HG03280 (cell line): ENCODE measurements around the gene SPTBN1.
A peak's percentile ranks its signal among the peaks of the same experiment; 100 is the strongest.
"Not testable (repeated sequence)": the region's sequence is repeated elsewhere in the genome, so short reads cannot be mapped to it uniquely, and the experiment has no call there.

Experiments
- ATAC-seq: cut with Tn5 transposase; IDR thresholded peaks from one replicate; pipeline ENCODE4 v1.9.1; 2021; ENCODE audit warnings: mild to moderate bottlenecking, moderate library complexity; ENCODE audit not compliant: unreplicated experiment

Gene SPTBN1

DNA sequence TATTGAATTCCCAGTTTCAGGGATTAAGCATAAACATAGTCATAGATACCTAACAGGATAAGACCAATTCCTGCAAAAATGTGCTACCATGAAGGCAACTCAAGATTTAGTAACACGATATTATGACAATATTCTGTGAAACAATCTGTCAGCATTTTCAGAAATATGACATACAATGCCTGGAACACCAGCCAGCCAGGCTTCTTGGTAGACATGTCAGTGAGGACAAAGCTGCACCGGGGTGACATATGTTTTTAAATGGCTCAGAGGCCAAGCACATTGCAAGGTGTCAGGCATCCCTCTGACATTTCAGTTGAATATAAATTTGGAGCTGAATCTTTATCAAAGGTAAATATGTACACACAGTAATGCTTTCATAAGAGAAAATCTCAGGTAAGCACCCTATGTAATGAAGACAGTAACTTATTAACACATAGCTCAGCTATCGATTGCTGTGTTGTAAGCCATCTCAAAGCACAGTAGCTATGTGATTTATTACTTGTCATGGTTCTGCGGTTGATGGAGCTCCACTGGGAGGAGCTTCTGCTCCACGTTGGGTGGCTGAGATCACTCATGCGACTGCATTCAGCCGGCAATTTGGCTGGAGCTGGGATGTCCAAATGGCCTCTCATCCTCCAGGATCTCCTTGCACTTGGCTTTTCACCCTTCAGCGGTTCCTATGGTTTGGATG is 235.5 kb downstream of the SPTBN1 start:
- ATAC-seq, result no peak

- ATAC-seq, result no peak
Observed at GRCh38 chr2:54692556-54692955, 236.4 kb downstream of the SPTBN1 start.

- ATAC-seq, result no peak
Observed at GRCh38 chr2:54695378-54695777, 239.3 kb downstream of the SPTBN1 start.

GRCh38 chr2:54697934-54698333 is 241.8 kb downstream of the SPTBN1 start:
- ATAC-seq, result no peak

DNA sequence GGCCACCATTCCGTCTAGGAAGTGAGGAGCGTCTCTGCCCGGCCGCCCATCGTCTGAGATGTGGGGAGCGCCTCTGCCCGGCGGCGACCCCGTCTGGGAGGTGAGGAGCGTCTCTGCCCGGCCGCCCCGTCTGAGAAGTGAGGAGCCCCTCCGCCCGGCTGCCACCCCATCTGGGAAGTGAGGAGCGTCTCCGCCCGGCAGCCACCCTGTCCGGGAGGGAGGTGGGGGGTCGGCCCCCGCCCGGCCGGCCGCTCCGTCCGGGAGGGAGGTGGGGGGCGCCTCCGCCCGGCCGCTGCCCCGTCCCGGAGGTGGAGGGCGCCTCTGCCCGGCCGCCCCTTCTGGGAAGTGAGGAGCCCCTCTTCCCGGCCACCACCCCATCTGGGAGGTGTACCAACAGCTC is 242.8 kb downstream of the SPTBN1 start:
- ATAC-seq, result not testable (repeated sequence)

- no peak for ATAC-seq
Observed at GRCh38 chr2:54699665-54700064, 243.5 kb downstream of the SPTBN1 start.

- ATAC-seq, result no peak
Observed at GRCh38 chr2:54701029-54701428, 244.9 kb downstream of the SPTBN1 start.

DNA sequence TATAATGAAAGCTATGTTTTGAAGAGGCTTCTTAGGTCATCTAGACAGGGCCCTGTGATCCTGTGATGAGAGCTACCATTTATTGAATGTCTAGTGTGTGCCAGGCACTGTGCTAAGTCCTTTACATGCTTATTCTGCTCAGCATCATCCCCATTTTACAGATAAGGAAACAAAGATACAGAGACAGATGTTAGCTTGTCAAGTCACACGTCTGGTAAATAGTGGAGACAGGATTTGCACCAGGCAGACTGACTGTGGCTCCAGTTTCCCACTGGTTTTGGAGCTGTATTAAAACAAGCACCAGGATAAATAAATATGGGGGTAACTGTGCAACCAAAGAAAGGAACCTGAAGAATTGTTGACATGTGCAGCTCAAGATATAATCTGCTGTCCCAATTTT is 248.1 kb downstream of the SPTBN1 start:
- ATAC-seq, result no peak

GRCh38 chr2:54704688-54705605 is 248.8 kb downstream of the SPTBN1 start:
- peak; percentile 67 for ATAC-seq

DNA sequence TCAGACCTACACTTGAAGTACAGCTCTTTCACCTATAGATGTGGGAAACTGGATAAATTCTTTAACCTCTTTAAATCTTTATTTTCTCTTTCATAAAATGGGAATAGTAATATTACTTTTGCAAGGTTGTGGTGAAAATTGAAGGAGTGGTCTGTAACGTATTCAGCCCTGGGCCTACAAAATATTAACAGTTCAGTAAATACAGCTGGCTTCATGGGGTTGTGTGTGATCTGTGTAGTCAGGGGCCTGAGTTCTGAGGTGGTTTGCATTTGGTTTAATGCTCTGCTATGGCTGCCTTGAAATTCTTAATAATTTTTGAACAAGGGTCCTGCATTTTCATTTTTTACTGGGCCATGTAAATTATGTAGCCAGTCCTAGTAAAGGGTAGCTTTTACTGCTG is 250.5 kb downstream of the SPTBN1 start:
- ATAC-seq, result no peak

DNA sequence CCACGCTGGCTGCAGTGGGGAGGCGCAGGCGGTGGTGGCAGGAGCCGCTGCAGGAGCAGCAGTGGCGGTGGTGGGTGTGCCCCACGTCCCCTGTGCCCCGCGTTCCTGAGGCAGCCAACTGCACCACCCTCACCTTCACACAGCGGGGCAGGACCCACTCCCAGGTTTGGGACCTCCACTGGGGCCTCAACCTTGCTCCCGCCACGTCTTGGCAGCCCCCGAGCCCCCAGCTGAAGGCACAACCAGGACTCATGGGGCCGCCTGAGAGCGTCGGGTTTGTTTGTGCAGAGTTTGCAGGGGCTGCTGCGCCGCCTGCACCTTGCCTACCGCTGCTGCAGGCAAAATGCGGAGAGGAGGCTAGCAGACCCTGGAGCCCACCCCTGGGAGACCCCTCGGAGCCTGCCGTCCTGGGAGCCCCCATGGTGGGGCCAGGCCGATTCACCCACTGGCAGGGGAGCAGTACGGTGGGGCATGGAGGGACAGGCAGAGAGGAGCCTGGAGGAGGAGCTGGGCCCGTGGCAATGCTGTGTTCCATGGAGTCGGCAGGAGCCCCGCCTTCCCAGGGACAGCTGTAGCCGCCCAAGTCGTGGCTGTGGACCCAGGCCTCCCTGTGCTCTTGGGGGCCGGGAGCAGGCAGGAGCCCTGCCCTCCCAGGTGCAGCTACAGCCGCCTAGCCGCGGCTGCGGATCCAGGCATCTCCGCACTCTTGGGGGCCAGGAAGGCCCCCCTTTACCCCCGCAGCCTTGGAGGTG is 252.6 kb downstream of the SPTBN1 start:
- no peak for ATAC-seq

GRCh38 chr2:54709336-54709809 is 253.2 kb downstream of the SPTBN1 start:
- no peak for ATAC-seq

GRCh38 chr2:54710216-54710615 is 254.1 kb downstream of the SPTBN1 start:
- ATAC-seq, result no peak

GRCh38 chr2:54712516-54712915 is 256.4 kb downstream of the SPTBN1 start:
- ATAC-seq, result no peak

DNA sequence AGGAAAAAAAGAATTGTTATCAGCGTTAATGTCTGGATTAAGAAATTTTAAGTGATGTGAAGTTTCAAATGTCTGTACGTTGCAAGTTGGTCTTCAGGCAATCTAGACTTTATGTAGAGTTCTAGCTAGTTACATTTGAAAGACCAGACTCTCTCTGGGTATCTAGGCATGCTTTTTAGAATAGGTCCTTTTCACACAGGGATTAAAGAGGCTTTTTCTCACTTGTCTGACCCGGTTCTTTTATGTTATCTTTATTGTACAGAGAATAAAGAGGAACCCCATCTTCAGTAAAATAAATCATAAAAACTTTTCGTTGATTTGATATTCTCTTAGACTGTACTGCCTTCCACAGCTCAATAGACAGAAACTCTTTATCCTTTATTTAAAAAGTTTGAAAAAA is 258.9 kb downstream of the SPTBN1 start:
- ATAC-seq, result no peak

- no peak for ATAC-seq
Observed at GRCh38 chr2:54716375-54716774, 260.2 kb downstream of the SPTBN1 start.

- ATAC-seq, result no peak
Observed at GRCh38 chr2:54720563-54720962, 264.4 kb downstream of the SPTBN1 start.
